ENCODE data around the gene IQCF5.
"Not testable (repeated sequence)": the region's sequence is repeated elsewhere in the genome, so short reads cannot be mapped to it uniquely, and the experiment has no call there.

The IQCF5 gene

GRCh38 chr3:51875501-51875900 is at the start of gene IQCF5:
Gene IQCF5 (minus strand): TSS chr3:51875601. CDS start chr3:51875531, 70 bp downstream.
- Histone ChIP-seq H3K4me3 (no peak within 1 kb of the TSS), H3K27ac (no peak within 1 kb of the TSS)

DNA sequence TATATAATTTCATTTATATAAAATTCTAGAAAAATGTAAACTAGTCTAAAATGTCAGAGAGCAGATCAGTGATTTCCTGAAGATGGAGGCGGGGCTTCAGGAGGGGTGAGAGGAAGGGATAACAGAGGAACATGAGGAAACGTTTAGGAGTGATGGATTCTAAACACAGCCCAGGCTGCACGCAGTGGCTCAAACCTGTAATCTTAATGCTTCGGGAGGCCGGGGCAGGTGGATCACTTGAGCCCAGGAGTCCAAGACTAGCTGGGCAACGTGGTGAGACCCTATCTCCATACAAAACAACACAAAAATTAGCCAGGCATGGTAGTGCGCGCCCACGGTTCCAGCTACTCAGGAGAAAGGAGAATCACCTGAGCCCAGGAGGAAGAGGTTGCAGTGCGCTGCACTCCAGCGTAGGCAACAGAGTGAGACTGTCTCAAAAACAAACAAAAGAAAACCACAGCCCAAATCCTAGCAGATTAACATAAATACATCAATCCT is 45.7 kb upstream of the IQCF5 start:
- Histone ChIP-seq H3K4me3 (no peak overlapping the region), H3K27ac (no peak overlapping the region)

DNA sequence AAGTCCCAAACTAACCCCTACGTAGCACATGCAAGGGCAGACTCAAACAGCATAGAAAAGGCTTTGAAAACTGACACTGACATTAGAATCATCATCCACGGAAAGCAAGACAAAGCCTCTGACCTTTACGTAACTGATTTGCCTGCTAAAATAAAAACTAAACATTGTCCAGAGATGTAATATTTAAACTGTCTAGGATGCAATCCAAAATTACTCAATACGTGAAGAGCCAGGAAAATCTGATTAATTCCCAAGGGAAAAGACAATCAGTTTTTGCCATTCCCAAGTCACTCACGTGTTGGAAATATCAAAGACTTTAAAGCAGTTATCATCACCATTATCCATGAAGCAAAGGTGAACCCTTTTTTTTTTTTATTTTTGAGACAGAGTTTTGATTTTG is 41.0 kb upstream of the IQCF5 start:
- Histone ChIP-seq H3K27ac (no peak overlapping the region), H3K4me3 (no peak overlapping the region)

- H3K27ac ChIP-seq, result no peak overlapping the region
- no peak overlapping the region for H3K4me3 ChIP-seq
Measured at GRCh38 chr3:51908026-51908425, 32.6 kb upstream of the IQCF5 start.

DNA sequence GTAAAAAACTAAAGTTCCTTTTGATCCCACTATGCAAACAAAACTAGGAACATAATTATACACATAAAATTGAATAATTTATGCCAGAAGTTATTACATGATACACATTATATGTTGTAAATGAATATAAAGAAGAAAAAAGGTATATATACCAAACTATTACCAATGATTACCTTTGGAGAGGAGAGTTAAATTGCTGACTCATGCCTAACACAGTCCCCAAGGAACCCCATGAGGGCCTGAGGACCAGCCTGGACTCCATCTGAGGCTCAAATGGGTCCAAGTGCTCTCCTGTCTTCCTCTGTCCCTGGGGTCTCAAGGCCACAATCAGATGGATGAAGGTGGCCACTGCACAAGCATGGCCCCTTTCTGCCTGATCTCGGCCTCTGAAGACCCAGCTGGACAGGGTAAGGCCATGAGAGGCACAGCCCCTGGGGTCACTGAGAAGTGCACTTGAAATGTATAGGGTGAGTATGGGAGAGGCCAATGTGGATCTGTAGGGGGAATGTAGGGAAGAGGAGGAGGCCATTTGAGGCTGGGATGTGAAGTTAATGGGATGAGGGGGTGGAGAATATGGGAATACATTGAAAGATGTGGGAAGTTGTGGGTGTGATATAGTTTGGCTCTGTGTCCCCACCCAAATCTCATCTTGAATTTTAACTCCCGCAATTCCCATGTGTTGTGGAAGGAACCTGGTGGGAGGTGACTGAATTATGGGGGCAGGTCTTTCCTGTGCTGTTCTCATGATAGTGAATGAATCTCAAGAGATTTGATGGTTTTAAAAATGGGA is 28.8 kb upstream of the IQCF5 start:
- Histone ChIP-seq H3K27ac (no peak overlapping the region), H3K4me3 (no peak overlapping the region)

DNA sequence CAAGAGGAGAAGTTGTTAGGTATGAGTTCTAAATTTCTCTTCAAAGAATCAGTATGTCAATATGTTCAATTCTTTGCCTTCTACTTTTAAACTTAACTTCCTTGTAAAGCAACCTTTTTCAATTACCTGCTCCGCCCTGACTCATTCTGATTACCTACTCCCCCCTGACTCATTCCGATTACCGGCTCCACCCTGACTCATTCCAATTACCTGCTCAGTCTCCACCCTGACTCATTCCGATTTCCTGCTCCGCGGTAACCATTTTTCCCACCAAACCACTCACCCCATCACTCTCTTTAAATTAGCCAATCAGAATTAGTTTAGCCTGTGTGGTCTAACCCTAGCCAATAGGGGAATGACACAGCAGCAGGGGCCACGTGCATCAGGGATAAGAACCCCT is 27.0 kb upstream of the IQCF5 start:
- not testable (repeated sequence) for H3K27ac ChIP-seq, H3K4me3 ChIP-seq

GRCh38 chr3:51900043-51900442 is 24.6 kb upstream of the IQCF5 start:
- not testable (repeated sequence) for H3K27ac ChIP-seq, H3K4me3 ChIP-seq

DNA sequence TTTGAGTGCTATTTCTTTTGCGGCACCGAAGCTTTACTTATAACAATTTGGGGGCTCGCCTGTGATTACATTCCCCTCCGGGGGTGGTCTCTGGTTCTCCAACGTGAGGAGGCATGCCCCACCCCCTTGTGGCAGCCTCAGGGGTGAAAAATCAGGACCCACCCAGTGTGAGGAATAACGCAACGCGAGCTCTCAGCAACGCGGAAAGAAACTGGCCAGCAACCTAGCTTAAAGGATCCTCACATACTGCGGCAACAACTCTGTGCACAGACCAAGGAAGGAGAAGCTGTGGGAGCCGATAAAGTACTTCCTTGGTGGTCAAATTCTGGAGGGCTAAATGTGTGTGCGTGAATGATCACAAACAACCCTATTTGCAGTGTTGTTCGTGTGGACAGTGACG is 22.0 kb upstream of the IQCF5 start:
- Histone ChIP-seq H3K4me3 (no peak overlapping the region), H3K27ac (no peak overlapping the region)

DNA sequence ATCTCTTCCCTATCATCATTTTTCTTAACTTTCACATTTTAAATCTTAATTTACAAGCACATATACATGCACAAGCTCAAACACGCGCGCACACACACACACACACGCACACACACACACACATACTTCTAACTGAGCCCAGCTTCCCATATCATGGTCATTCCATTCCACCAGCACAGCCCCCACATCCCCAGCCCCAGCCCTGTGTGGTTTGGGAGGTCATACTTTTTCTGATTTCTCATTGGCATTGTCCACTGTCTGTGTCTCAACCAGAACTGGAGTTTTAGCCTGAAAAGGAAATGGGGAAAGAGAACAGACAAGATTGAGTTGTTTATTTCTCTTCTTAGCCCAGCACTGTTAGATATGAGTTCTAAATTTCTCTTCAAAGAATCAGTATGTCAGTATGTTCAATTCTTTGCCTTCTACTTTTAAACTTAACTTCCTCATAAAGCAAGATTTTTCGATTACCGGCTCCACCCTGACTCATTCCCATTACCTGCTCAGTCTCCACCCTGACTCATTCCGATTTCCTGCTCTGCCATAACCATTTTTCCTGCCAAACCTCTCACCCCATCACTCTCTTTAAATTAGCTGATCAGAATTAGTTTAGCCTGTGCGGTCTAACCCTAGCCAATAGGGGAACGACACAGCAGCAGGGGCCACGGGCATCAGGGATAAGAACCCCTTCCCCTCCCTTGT is 21.4 kb upstream of the IQCF5 start:
- H3K27ac ChIP-seq, result no peak overlapping the region
- no peak overlapping the region for H3K4me3 ChIP-seq

DNA sequence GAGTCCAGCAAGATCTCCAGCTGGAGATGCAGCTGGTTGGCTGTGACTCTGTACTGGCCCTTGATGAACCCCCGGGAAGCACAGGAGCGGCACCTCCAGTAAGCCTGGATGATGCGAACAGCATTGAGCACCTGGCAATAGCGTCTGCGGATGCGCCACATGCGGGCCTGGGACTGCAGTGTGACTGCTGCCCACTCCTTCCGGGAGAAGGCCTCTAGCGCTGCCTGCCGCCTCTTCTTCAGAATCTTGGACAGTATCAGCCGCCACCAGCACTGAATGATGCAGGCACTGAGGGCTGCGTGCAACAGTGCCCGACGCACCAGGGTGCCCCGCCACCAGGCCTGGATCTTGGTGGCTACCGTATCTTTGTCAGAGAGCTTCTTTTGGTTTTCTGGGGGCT is 19.5 kb upstream of the IQCF5 start:
- Histone ChIP-seq H3K4me3 (no peak overlapping the region), H3K27ac (no peak overlapping the region)

GRCh38 chr3:51894391-51894790 is 19.0 kb upstream of the IQCF5 start:
- no peak overlapping the region for H3K27ac ChIP-seq
- H3K4me3 ChIP-seq, result no peak overlapping the region

DNA sequence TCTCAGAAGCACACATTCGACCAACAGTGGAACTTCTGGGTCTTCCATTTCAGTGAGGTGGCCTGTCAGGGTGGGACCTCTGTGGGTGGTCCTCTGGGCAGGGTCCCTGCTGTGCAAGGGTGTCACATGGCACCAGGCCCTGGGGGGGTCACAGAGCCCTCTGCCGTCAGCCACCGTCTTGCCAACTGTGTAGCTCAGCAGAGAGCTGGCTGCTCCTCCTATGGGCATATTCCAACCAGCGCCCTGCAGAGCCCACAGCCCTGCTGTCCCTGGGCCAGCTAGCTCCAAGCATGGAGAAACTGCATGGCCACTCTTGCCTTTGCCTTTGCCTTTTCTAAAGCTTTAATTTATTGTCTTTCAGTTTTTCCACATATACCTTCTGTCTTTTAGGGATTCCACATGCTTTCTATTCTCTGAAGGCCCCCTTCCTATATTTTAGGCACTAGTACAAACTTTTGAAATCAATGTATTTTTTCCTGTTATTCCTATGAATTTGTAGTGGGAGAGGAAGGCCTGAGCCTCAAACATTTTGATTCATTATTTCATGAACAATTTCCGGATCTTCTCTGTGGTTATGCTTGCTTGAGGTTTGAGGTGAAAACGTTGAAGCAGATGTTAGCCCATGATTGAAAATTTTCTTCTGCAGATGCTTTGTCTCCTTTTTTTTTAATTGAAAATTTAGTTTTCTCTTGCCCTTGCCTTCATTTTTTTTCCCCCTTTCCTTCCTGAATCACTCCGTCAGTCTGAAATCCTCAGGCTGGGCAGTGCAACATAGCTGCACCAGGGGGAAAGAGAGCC is 16.0 kb upstream of the IQCF5 start:
- H3K4me3 ChIP-seq, result no peak overlapping the region
- H3K27ac ChIP-seq, result no peak overlapping the region

DNA sequence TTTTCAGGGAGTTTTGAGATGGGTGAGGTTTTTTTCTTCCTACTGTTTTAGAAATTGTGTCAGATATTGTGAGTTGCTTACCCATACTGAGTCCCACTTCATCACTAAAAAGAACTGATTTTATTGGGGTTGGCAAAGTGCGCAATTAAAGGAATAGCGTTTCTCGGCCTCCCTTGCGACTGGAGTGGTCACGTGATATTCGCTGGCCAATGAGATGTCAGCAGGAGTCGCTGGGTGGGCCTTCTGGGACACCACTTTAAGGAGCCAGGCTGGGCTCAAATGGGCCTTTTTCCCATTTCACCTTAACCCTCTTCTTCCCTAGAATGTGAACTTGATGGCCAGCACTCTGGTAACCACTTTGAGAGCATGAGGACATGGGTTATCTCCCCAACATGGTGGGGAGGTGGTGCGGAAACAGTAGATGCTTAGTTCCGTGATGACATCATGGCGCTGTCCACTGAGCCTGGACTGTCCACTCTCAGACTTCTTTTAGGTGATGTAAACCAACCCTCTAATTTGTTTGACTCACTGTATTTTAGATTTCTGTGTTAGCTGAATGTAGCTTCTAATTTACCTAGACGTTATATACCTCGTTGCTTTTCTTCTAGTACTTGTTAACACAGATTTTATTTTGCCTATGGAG is 13.2 kb upstream of the IQCF5 start:
- H3K27ac ChIP-seq, result no peak overlapping the region
- no peak overlapping the region for H3K4me3 ChIP-seq

DNA sequence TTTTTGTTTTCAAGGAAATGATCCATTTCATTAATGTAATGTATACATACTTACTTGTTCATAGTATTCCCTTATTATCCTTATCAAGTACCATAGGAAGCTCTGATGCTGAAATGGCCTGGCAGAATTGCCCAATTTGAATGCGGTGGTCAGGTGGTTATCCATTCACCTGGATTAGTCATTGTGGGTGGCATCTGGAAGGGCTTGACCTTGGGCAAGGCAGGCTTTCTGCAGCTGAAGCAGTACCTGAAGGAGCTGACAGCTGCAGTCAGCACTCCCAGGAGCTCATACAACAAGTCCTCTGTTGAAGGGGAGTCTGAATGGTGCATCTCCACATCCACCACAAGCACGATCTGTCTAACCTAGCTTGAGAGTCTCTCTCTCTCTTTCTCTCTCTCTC is 12.2 kb upstream of the IQCF5 start:
- no peak overlapping the region for H3K27ac ChIP-seq
- H3K4me3 ChIP-seq, result no peak overlapping the region

DNA sequence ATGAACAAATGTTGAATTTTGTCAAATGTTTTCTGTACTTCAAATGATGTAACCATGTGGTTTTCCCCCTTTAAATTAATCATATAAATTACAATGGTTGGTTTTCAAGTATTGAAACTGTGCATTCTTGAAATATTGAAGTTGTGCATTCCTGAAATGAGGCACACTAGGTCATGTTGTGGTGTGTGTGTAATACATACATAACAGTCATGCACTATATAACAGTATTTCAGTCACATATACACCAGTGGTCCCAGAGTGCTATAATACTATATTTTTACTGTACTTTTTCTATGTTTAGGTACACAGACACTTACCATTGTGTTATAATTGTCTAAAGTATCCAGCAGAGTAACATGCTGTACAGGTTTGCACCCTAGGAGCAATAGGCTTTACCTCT is 11.0 kb upstream of the IQCF5 start:
- no peak overlapping the region for H3K27ac ChIP-seq
- no peak overlapping the region for H3K4me3 ChIP-seq

DNA sequence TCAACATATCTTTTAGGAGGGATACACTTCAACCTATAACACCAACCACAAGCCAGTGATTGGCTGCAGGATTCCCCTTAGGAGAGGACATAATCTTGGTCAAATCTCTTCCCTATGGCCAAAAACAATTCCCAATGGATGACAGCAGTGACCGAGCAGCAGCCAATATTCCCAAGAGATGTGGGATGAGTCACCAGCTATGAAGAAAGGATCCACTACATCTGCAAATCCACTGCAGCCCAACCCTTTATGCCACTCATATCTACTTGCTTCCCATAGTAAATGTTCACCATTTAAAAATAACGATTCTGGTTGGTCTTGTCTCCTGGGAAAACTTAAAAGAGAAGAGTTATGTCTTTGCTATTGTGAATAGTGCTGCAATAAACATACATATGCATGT is 4.5 kb upstream of the IQCF5 start:
- H3K4me3 ChIP-seq, result no peak overlapping the region
- H3K27ac ChIP-seq, result no peak overlapping the region

- H3K27ac ChIP-seq, result no peak overlapping the region
Measured at GRCh38 chr3:51876186-51876585, 785 bp upstream of the IQCF5 start.

GRCh38 chr3:51874889-51875288 is 512 bp downstream of the IQCF5 start:
- Histone ChIP-seq H3K4me3 (no peak overlapping the region), H3K27ac (no peak overlapping the region)

More at GRCh38 chr3:51876186-51876585, 785 bp upstream of the IQCF5 start:
- no peak overlapping the region for H3K4me3 ChIP-seq

DNA sequence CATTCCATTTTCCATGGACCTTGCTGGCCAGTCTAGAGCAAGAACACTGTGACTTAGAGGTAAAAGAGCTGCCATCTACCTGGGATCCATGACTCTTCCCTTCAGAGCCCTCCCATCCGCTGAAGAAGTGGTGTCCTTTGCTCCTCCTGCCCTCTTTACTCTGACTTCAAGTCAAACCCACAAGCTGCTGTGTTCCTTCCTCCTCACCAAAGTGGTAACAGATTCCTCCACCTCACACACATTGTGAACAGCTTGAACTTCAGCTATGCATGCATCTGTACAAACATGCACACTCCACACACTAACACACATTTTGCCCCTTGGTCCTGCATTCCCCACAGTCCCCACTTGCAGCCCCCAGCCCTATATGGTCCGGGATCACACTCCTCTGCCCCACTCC is 990 bp downstream of the IQCF5 start:
- H3K4me3 ChIP-seq, result no peak overlapping the region

GRCh38 chr3:51873876-51874275 is 1.5 kb downstream of the IQCF5 start:
- no peak overlapping the region for H3K27ac ChIP-seq
- H3K4me3 ChIP-seq, result no peak overlapping the region

More for the DNA sequence above, 990 bp downstream of the IQCF5 start:
- H3K27ac ChIP-seq, result no peak overlapping the region
